OCI-LY7 (cell line): Measurements from ENCODE around the gene NINJ1. TPM values are rescaled to one million over a fixed set of nuclear protein-coding genes. Genes with fewer than 3 reads are reported as not detected.

ENCODE experiments used
- BruUV-seq: library from RNA; stranded (reverse); fragments of 400-500 nt; replicated peaks from 2 replicates; lab custom pipeline; 2021; lab: Mats Ljungman, UMichigan
- CTCF ChIA-PET: fragments of 300-600 bp; sonication (Branson Sonifier 250); formaldehyde crosslinking; loops from one replicate; lab custom pipeline; 2022; ENCODE audit warnings: antibody characterized with exemption; ENCODE audit not compliant: unreplicated experiment; lab: Charles Lee
- POLR2A ChIA-PET: fragments of 300-600 bp; sonication (Branson Sonifier 250); formaldehyde crosslinking; loops from one replicate; lab custom pipeline; 2022; ENCODE audit warnings: antibody characterized with exemption; lab: Charles Lee
- DNase-seq: peaks from one replicate; pipeline ENCODE4 v3.0.0-alpha.2; 2015; ENCODE audit warnings: low spot score
- H2AFZ ChIP-seq: fragments of 200-600 bp; sonication (generic), shearing (Covaris generic); 2 replicates; pipeline ENCODE4 v1.6.1; 2014; ENCODE audit warnings: mild to moderate bottlenecking, antibody characterized with exemption, low read length, moderate library complexity
- H3K27ac ChIP-seq: fragments of 200-600 bp; sonication (generic); 2 replicates; pipeline ENCODE4 v1.5.1; 2014; ENCODE audit warnings: mixed run types, low read depth, mild to moderate bottlenecking, moderate library complexity, low read length, inconsistent platforms; ENCODE audit not compliant: poor library complexity, severe bottlenecking
- H3K36me3 ChIP-seq: fragments of 200-600 bp; sonication (generic); 2 replicates; pipeline ENCODE4 v1.6.1; 2014; ENCODE audit warnings: mild to moderate bottlenecking, antibody characterized with exemption, low read length, moderate library complexity, mixed read lengths; ENCODE audit not compliant: insufficient read depth
- H3K4me1 ChIP-seq: fragments of 200-600 bp; sonication (generic); 2 replicates; pipeline ENCODE4 v1.5.1; 2014; ENCODE audit warnings: mild to moderate bottlenecking, low read length; ENCODE audit not compliant: insufficient read depth, poor library complexity, severe bottlenecking
- H3K4me2 ChIP-seq: fragments of 200-600 bp; sonication (generic); 2 replicates; pipeline ENCODE4 v1.6.1; 2014; ENCODE audit warnings: mild to moderate bottlenecking, low read length
- H3K4me3 ChIP-seq: fragments of 200-600 bp; sonication (generic); 2 replicates; pipeline ENCODE4 v1.5.1; 2014; ENCODE audit warnings: mild to moderate bottlenecking, low read depth, low read length; ENCODE audit not compliant: poor library complexity, severe bottlenecking
- H3K79me2 ChIP-seq: fragments of 200-600 bp; sonication (generic); 2 replicates; pipeline ENCODE4 v1.6.1; 2016; ENCODE audit warnings: low read depth, mild to moderate bottlenecking, low read length, moderate library complexity, mixed read lengths; ENCODE audit not compliant: insufficient read depth
- H3K9me2 ChIP-seq: fragments of 200-600 bp; sonication (generic); 2 replicates; pipeline ENCODE4 v1.6.1; 2016; ENCODE audit warnings: mild to moderate bottlenecking, low read length, mixed read lengths; ENCODE audit not compliant: insufficient read depth
- H3K9me3 ChIP-seq: fragments of 200-600 bp; sonication (generic); 2 replicates; pipeline ENCODE4 v1.6.1; 2014; ENCODE audit warnings: mild to moderate bottlenecking, mixed run types, low read length, mixed read lengths
- H4K20me1 ChIP-seq: fragments of 200-600 bp; sonication (generic); 2 replicates; pipeline ENCODE4 v1.6.1; 2014; ENCODE audit warnings: mild to moderate bottlenecking, antibody characterized with exemption, low read length, moderate library complexity, mixed read lengths; ENCODE audit not compliant: insufficient read depth
- EZH2phosphoT487 ChIP-seq: fragments of 200-600 bp; sonication (generic); IDR thresholded peaks from 2 replicates; pipeline ENCODE4 v1.6.1; 2018; ENCODE audit warnings: low read depth, borderline replicate concordance, mild to moderate bottlenecking, mixed run types, antibody characterized with exemption, low read length, moderate library complexity, mixed read lengths
- intact Hi-C: fragments of 100-400 bp; cut with micrococcal nuclease; formaldehyde crosslinking; loops from one replicate; pipeline ENCODE4 v1.10.0; 2022; ENCODE audit not compliant: unreplicated experiment
- total RNA-seq, 2 experiments: library from RNA; depleted of rRNA in 1 of 2; stranded (reverse); fragments of >200 nt in 1 of 2; shearing (Covaris generic) in 1 of 2; gene quantifications; 2 replicates each; pipeline ENCODE4 v1.2.3, GENCODE V29; 2014 to 2022
- TF ChIP-seq, protein P1 (sequence below): fragments of 200-600 bp; sonication (generic); conservative IDR thresholded peaks from 2 replicates; pipeline ENCODE4 v1.5.1; 2014; ENCODE audit warnings: mild to moderate bottlenecking, antibody characterized with exemption, low read length, moderate library complexity, mixed read lengths

The NINJ1 gene
- total RNA-seq, 2 experiments from 2014 or later = 13.3 to 18.3 TPM

DNA sequence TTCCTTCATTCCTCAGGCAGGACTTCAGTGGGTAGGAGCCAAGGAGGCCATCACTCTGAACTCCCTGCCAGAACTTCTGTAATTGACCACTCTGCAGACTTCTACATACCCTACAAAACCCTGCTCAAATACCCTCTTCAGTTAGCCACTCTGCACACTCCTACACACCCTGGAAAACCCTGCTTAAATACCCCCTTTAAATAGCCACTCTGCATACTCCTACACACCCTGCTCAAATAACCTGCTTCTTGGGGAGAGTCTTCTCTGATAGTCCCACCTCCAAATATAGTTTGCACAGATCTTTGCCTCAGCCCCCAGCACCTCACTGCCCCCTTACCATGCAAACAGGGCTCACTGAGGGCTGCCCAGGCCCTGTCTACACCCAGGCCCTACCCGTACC is 56.7 kb downstream of the NINJ1 start:
- no peak for TF ChIP-seq EZH2phosphoT487
- TF ChIP-seq, protein P1, sequence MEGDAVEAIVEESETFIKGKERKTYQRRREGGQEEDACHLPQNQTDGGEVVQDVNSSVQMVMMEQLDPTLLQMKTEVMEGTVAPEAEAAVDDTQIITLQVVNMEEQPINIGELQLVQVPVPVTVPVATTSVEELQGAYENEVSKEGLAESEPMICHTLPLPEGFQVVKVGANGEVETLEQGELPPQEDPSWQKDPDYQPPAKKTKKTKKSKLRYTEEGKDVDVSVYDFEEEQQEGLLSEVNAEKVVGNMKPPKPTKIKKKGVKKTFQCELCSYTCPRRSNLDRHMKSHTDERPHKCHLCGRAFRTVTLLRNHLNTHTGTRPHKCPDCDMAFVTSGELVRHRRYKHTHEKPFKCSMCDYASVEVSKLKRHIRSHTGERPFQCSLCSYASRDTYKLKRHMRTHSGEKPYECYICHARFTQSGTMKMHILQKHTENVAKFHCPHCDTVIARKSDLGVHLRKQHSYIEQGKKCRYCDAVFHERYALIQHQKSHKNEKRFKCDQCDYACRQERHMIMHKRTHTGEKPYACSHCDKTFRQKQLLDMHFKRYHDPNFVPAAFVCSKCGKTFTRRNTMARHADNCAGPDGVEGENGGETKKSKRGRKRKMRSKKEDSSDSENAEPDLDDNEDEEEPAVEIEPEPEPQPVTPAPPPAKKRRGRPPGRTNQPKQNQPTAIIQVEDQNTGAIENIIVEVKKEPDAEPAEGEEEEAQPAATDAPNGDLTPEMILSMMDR = no peak
- ChIA-PET CTCF (no interaction called here), POLR2A (no interaction called here)
- H3K27ac ChIP-seq = no peak overlapping the region
- no peaks in the 10 kb centered on the region for H3K9me3 ChIP-seq
- intact Hi-C loops = no loop called here
- peaks cover 6% of the 10 kb centered on the region for H3K4me1 ChIP-seq
- peaks cover 70% of the 10 kb centered on the region for H3K36me3 ChIP-seq
- H3K9me2 ChIP-seq = no peaks in the 10 kb centered on the region
- no peak overlapping the region for H3K4me2 ChIP-seq
- no peak for DNase-seq
- no peaks in the 10 kb centered on the region for H4K20me1 ChIP-seq
- no peak overlapping the region for H2AFZ ChIP-seq
- H3K4me3 ChIP-seq = no peak overlapping the region
- no TSS peak for BruUV-seq
- H3K79me2 ChIP-seq = no peaks in the 10 kb centered on the region

GRCh38 chr9:93076792-93077128 is 57.3 kb downstream of the NINJ1 start:
- Histone ChIP-seq H3K9me3 (no peaks in the 10 kb centered on the region), H3K9me2 (no peaks in the 10 kb centered on the region), H3K79me2 (no peaks in the 10 kb centered on the region), H3K4me1 (peaks cover 12% of the 10 kb centered on the region), H3K27ac (no peak overlapping the region), H4K20me1 (no peaks in the 10 kb centered on the region), H2AFZ (no peak overlapping the region), H3K36me3 (peaks cover 72% of the 10 kb centered on the region), H3K4me2 (no peak overlapping the region), H3K4me3 (no peak overlapping the region)
- TF ChIP-seq EZH2phosphoT487 = no peak
- TF ChIP-seq, protein P1 = no peak
- BruUV-seq = no TSS peak
- intact Hi-C loops = no loop called here
- CTCF ChIA-PET = no interaction called here
- POLR2A ChIA-PET = interaction anchor here (0.5 to 1.0 kb wide), 2 partner anchors 11 to 77 kb away, joined by 3 read pairs; no protein-coding TSS in a partner anchor
- no peak for DNase-seq

- Histone ChIP-seq H3K4me1 (peaks cover 17% of the 10 kb centered on the region), H4K20me1 (no peaks in the 10 kb centered on the region), H3K4me3 (no peak overlapping the region), H2AFZ (no peak overlapping the region), H3K4me2 (no peak overlapping the region), H3K27ac (no peak overlapping the region), H3K9me3 (no peaks in the 10 kb centered on the region), H3K9me2 (no peaks in the 10 kb centered on the region), H3K36me3 (peaks cover 72% of the 10 kb centered on the region), H3K79me2 (no peaks in the 10 kb centered on the region)
- POLR2A ChIA-PET = interaction anchor here (0.5 to 1.0 kb wide), 4 partner anchors 10 to 637 kb away, joined by 3 to 5 read pairs (median 4); no protein-coding TSS in a partner anchor
- no peak for DNase-seq
- intact Hi-C loops = no loop called here
- TF ChIP-seq EZH2phosphoT487 = no peak
- TF ChIP-seq, protein P1 = no peak
- BruUV-seq = no TSS peak
- CTCF ChIA-PET = no interaction called here
Measured at GRCh38 chr9:93076101-93076791, 57.8 kb downstream of the NINJ1 start.
